Common myeloid progenitor, CD34-positive (primary cell): ENCODE measurements around the gene PRCD.
"Not testable (repeated sequence)": the region's sequence is repeated elsewhere in the genome, so short reads cannot be mapped to it uniquely, and the experiment has no call there.

Experiments
- CTCF ChIA-PET: fragments of 350-600 bp; sonication (Branson Sonifier 250); formaldehyde crosslinking; loops from one replicate; lab custom pipeline; 2021; ENCODE audit warnings: antibody characterized with exemption; lab: Charles Lee
- POLR2A ChIA-PET: fragments of 350-600 bp; sonication (Branson Sonifier 250); formaldehyde crosslinking; loops from one replicate; lab custom pipeline; 2021; ENCODE audit warnings: antibody characterized with exemption; lab: Charles Lee
- DNase-seq, 3 donors: peaks; one replicate each; pipeline versions ENCODE4 v3.0.0 to v3.0.0-alpha.2; 2013
- H3K27ac ChIP-seq, 2 experiments: 1 replicate in 1 of 2; 2 replicates in 1 of 2; pipeline ENCODE4 v1.7.0; 2013; ENCODE audit warnings: inconsistent platforms in 2 of 2, low read length in 2 of 2, mild to moderate bottlenecking in 2 of 2, low read depth in 1 of 2, moderate library complexity in 1 of 2; ENCODE audit not compliant: severe bottlenecking in 2 of 2, insufficient read depth in 1 of 2, poor library complexity in 1 of 2
- H3K27me3 ChIP-seq, 5 experiments: replicated peaks in 2 of 5; 1 replicate in 3 of 5; 2 replicates in 2 of 5; pipeline versions ENCODE4 v1.6.1 to v1.7.0; 2013; ENCODE audit warnings: low read length in 4 of 5, mild to moderate bottlenecking in 2 of 5, moderate library complexity in 2 of 5, inconsistent platforms in 1 of 5; ENCODE audit not compliant: insufficient read depth in 5 of 5, control insufficient read depth in 4 of 5
- H3K36me3 ChIP-seq, 4 experiments: 1 replicate in 2 of 4; 2 replicates in 2 of 4; pipeline versions ENCODE4 v1.6.1 to v1.7.0; 2013; ENCODE audit warnings: low read length in 3 of 4, control low read depth in 1 of 4, mild to moderate bottlenecking in 1 of 4; ENCODE audit not compliant: control insufficient read depth in 4 of 4, insufficient read depth in 4 of 4
- H3K4me1 ChIP-seq, 4 experiments: 1 replicate in 3 of 4; 2 replicates in 1 of 4; pipeline versions ENCODE4 v1.6.1 to v1.7.1; 2013; ENCODE audit warnings: low read length in 3 of 4, mild to moderate bottlenecking in 3 of 4, control low read depth in 1 of 4, inconsistent platforms in 1 of 4, moderate library complexity in 1 of 4; ENCODE audit not compliant: control insufficient read depth in 4 of 4, insufficient read depth in 4 of 4; ENCODE audit errors: control extremely low read depth in 1 of 4
- H3K4me3 ChIP-seq, 7 experiments: 1 replicate in 4 of 7; 2 replicates in 3 of 7; pipeline versions ENCODE4 v1.5.1 to v1.7.0; 2013; ENCODE audit warnings: mild to moderate bottlenecking in 7 of 7, low read length in 6 of 7, moderate library complexity in 6 of 7, inconsistent platforms in 2 of 7, low read depth in 2 of 7, control low read depth in 1 of 7; ENCODE audit not compliant: insufficient read depth in 4 of 7, control insufficient read depth in 1 of 7; ENCODE audit errors: extremely low read depth in 1 of 7
- H3K9me3 ChIP-seq, 5 experiments: 1 replicate in 4 of 5; 2 replicates in 1 of 5; pipeline versions ENCODE4 v1.6.1 to v1.7.1; 2013; ENCODE audit warnings: low read length in 4 of 5, mild to moderate bottlenecking in 2 of 5, inconsistent platforms in 1 of 5, low read depth in 1 of 5, moderate library complexity in 1 of 5; ENCODE audit not compliant: control insufficient read depth in 4 of 5, insufficient read depth in 2 of 5; ENCODE audit errors: control extremely low read depth in 1 of 5
- WGBS: methylation state at CpG from one replicate; pipeline ENCODE4 v1.1.5; 2013; ENCODE audit not compliant: insufficient coverage; 5-methylcytosine and 5-hydroxymethylcytosine counted together

PRCD gene

GRCh38 chr17:76530811-76531485 lies 8.9 kb upstream of the PRCD start:
- no peak for DNase-seq
- Histone ChIP-seq H3K36me3 (no peaks in the 10 kb centered on the region), H3K27ac (no peak overlapping the region), H3K4me3 (no peak overlapping the region), H3K27me3 (peaks cover 0 to 2% (median 0%) of the 10 kb centered on the region in 5 experiments), H3K9me3 (no peaks in the 10 kb centered on the region), H3K4me1 (peaks cover 3 to 48% (median 34%) of the 10 kb centered on the region in 4 experiments)
- ChIA-PET POLR2A (no interaction called here), CTCF (interaction anchor here (0.7 kb wide), 1 partner anchor 16 kb away, joined by 3 read pairs; no protein-coding TSS in a partner anchor)
- 95% methylated on average over 29 of the region's 32 CpGs for WGBS

GRCh38 chr17:76531486-76532038 lies 8.3 kb upstream of the PRCD start:
- H3K27ac ChIP-seq = no peak overlapping the region
- H3K9me3 ChIP-seq = no peaks in the 10 kb centered on the region
- H3K4me1 ChIP-seq = peaks cover 3 to 48% (median 34%) of the 10 kb centered on the region in 4 experiments
- H3K36me3 ChIP-seq = no peaks in the 10 kb centered on the region
- peaks cover 0 to 9% (median 3%) of the 10 kb centered on the region in 5 experiments for H3K27me3 ChIP-seq
- ChIA-PET POLR2A (no interaction called here), CTCF (no interaction called here)
- 94% methylated on average over 15 of the region's 18 CpGs for WGBS
- DNase-seq = no peak
- H3K4me3 ChIP-seq = no peak overlapping the region

- Histone ChIP-seq H3K9me3 (no peaks in the 10 kb centered on the region), H3K36me3 (no peaks in the 10 kb centered on the region), H3K4me3 (no peak overlapping the region), H3K4me1 (peaks cover 3 to 48% (median 35%) of the 10 kb centered on the region in 4 experiments), H3K27me3 (peaks cover 3 to 15% (median 8%) of the 10 kb centered on the region in 5 experiments), H3K27ac (no peak overlapping the region)
- POLR2A ChIA-PET = no interaction called here
- CTCF ChIA-PET = no interaction called here
- DNase-seq = no peak
- WGBS = 98% methylated on average over 6 of the region's 8 CpGs
Observed at GRCh38 chr17:76532072-76532651, 7.7 kb upstream of the PRCD start.

GRCh38 chr17:76533640-76534359 lies 6.0 kb upstream of the PRCD start:
- H3K36me3 ChIP-seq, H3K27ac ChIP-seq, H3K4me3 ChIP-seq, DNase-seq, POLR2A ChIA-PET, H3K9me3 ChIP-seq: not testable (repeated sequence)
- peaks cover 3 to 29% (median 16%) of the 10 kb centered on the region in 5 experiments for H3K27me3 ChIP-seq
- CTCF ChIA-PET = interaction anchor here (0.8 to 4.7 kb wide), 2 partner anchors 10 to 12 kb away, joined by 3 to 31 read pairs; no protein-coding TSS in a partner anchor
- peaks cover 3 to 46% (median 33%) of the 10 kb centered on the region in 4 experiments for H3K4me1 ChIP-seq
- 95% methylated on average over 6 of the region's 9 CpGs for WGBS

- Histone ChIP-seq H3K36me3 (no peaks in the 10 kb centered on the region), H3K9me3 (no peaks in the 10 kb centered on the region), H3K27ac (no peak overlapping the region), H3K4me3 (no peak overlapping the region), H3K27me3 (peaks cover 4 to 41% (median 23%) of the 10 kb centered on the region in 5 experiments), H3K4me1 (peaks cover 3 to 35% (median 22%) of the 10 kb centered on the region in 4 experiments)
- WGBS = 96% methylated on average over 4 of the region's 7 CpGs
- ChIA-PET CTCF (interaction anchor here (1.1 to 4.7 kb wide), 3 partner anchors 11 to 77 kb away, joined by 3 to 31 read pairs (median 17); no protein-coding TSS in a partner anchor), POLR2A (interaction anchor here (0.9 kb wide), 1 partner anchor 10 kb away, joined by 4 read pairs; no protein-coding TSS in a partner anchor)
- no peak for DNase-seq
Observed at GRCh38 chr17:76534831-76535732, 4.8 kb upstream of the PRCD start.

- 90% methylated on average over 18 of the region's 19 CpGs for WGBS
- DNase-seq = no peak
Observed at GRCh38 chr17:76535788-76536510, 3.9 kb upstream of the PRCD start.

More at GRCh38 chr17:76535788-76536510, 3.9 kb upstream of the PRCD start:
- Histone ChIP-seq H3K36me3 (no peaks in the 10 kb centered on the region), H3K4me1 (peaks cover 0 to 33% (median 26%) of the 10 kb centered on the region in 4 experiments), H3K9me3 (no peaks in the 10 kb centered on the region), H3K27me3 (peaks cover 4 to 41% (median 23%) of the 10 kb centered on the region in 5 experiments), H3K27ac (no peak overlapping the region), H3K4me3 (no peak overlapping the region)
- ChIA-PET CTCF (interaction anchor here (0.7 to 4.7 kb wide), 6 partner anchors 10 to 88 kb away, joined by 3 to 31 read pairs (median 6); no protein-coding TSS in a partner anchor), POLR2A (interaction anchor here (0.8 to 1.2 kb wide), 2 partner anchors 10 to 21 kb away, joined by 3 read pairs; no protein-coding TSS in a partner anchor)
